CD4-positive, alpha-beta T cell treated with Interleukin-15 for 4 hours (primary cell): ENCODE results near the gene GJD3.

Source experiments
- DNase-seq: peaks from one replicate; pipeline ENCODE4 v3.0.0-alpha.2; 2020; ENCODE audit warnings: low spot score

The GJD3 gene

DNA sequence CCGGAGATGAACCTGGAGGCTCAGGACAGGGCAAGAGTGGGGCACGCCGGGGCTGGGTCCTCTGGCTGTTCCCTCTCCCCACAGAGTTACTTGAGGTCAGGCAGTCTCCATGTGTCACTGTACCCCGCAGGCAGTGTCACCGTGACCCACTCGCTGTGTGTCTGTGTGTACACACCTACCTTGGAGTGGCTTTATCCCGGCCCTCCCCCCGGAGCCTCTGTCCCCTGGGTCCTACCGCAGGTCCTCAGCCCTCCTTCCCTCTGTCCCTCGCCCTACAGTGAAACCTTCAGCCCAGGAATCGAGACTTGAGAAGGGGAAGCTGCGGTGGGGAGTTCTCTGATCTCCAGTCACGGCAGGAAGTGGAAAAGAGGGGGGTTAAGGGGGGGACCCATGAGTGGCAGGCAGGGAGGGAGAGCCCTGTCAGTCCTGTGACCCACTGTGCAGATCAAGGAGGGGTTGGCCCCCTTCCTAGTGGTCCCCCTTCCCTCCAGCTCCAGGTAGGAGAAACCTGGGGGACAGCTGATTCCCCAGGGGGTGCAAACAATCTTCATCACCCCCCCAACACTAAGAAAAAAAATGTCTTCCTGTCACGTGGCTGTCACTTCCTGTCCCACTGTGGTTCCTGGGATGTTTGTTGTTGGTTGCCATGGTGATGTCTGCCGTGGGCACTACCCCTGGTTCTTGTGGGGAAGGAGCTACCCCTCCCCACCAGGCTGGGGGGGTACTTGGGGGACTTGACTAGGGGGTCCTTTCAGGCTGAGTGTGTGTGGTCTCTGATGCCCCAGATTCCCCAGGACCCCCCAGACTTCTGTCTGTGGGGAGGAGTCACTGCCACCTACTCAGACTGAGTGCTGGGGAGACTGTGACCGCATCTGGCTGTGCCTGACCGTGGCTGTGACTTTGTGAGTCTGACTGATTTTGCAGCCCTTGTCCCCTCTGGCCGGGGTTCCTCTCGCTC is 41.9 kb downstream of the GJD3 start:
- DNase-seq, result peak; percentile 96

- DNase-seq, result no peak
Observed at GRCh38 chr17:40321961-40322357, 42.6 kb downstream of the GJD3 start.

GRCh38 chr17:40321524-40321929 is 43.0 kb downstream of the GJD3 start:
- no peak for DNase-seq

DNA sequence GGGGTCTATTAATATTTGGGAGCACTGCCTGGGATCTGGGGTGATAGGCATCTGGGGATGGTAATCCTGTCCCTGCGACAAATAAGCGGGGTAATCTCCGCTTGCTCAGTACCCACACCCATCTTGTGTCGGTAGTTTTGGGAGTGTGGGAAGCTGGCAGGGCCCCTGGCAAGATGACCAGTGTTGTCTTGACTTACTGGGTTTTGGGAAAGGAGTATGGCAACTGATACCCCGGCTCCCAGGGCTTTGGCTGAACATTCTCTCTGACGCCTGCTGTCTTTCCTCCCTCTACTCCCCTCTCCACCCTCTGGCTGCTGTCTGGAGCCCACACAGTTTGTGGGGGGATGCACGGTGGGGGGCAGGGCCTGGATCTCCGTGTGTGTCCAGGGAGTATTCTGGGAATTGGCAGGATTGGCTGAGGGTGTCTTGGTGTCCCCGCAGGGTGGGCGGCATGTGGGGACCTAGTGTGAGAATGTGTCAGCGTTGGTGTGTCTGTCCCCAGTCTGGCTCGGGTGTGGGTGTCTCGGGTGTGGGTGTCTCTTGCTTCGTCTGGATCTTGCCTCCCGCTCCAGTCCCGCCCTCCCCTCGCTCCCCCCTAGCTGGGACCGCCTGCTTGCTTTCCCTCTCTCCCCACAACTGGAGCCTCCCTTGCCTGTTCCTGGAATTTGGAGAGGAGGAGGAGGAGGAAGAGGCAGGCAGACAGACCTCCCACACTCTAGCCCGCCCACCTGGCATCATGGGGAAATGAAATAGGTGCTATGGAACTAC is 43.6 kb downstream of the GJD3 start:
- peak; percentile 72 for DNase-seq

GRCh38 chr17:40319651-40320540 is 44.6 kb downstream of the GJD3 start:
- peak; percentile 83 for DNase-seq

DNA sequence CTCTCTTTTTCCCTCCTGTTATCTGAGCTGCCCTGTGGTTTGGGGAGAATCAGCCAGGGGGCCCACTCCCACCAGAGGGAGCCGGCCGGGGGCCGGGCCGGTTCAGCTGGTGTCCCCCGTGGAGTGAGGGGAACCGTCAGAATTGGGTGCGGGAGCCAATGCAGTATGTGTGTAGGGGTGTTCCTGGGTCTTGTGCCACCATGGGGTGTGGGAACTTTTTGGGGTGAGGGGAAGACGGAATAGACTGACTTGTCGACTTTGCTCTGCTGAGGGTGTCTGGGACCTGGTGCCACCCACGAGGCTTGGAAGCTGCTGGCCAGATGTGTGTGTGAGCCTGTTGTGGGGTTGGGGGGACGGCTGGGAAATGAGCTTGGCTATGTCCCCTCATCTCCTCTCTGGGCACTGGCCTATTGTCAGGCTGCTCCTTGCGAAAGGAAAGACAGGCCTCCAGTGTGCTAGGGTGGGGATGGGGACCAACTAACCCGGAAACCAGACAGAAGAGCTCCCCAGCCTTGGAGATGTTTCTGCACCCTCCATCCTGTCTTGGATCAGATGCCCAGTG is 45.6 kb downstream of the GJD3 start:
- no peak for DNase-seq

- peak; percentile 92 for DNase-seq
Observed at GRCh38 chr17:40317880-40318829, 46.4 kb downstream of the GJD3 start.

- peak; percentile 61 for DNase-seq
Observed at GRCh38 chr17:40317345-40317873, 47.1 kb downstream of the GJD3 start.

DNA sequence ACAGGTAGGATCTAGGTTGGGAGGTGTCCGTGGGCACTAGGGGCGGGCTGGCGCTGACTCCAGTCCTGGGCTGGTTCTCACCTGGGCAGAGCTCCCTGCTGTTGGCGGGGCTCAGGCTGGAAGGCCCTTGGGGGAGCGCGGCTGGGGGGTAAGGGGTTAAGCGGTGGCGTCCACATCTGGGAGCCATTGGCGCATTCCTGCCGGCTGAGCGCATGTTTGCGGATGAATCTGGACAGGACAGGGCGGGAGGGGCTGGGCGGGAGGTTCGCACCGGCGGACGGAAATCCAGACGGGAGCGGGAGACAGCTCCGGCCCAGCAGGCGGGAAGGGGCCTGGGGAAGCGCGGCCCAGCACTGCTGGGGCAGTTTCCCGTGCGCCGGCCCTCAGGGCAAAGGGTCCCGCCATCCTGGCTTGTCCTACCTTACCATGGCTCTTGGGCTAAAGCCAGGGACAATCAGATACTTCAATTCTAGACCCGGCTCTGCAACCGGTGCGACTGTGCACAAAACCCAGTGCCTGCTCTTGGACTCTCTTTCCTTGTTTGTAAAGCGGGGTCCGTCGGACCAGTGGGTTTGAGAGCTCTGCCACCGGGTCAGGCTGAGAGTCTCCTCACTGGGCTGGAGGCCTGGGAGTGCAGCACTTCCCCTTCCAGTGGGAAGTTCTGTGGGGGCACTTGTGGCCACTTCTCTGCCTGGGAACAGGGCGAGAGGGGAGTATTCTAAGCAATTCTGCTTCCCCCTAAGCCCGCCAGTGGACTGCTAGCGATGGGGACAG is 47.8 kb downstream of the GJD3 start:
- DNase-seq, result no peak

DNA sequence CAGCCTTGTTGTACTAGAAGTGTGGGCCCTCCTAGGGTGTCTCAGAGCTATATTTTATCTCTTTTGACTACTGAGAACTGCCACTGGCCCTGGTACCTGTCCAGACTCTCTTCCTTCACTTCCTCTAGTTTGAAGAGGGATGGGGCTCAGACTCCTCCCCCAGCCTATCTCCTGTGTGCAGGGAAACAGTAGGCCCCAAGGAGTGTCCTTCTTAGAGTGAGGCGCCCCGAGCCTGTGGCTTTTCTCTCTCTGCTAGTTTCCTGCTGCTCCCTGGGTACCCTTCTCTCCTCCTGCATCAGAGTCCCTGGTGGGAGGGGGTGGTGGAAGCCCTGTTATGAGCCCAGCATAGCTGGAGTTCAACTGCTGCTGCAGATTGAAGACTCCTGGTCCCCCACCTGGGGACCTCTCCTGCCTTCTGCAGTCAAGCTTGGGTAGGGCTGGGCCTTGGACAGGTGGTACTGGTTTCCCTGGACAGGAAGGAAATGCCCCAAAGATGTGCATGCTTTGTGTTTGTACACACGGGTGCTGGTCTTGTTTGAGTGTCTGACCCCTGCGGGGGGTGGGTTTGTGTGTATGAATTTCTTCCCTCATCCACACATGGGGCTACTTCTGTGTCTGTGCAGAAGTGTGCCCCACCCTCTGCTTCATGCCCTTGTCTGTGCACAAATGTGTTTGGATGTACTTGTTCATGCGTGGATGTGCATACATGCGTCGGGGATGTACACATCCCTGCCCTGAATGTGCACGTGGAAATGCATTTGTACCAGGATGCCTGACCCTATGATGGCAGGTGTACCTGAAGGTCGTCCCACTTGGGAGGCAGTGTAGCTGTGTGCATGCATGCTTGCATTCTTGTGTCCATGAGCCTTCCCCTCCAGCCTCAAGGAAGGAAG is 48.6 kb downstream of the GJD3 start:
- DNase-seq, result no peak

GRCh38 chr17:40315206-40315605 is 49.3 kb downstream of the GJD3 start:
- no peak for DNase-seq

DNA sequence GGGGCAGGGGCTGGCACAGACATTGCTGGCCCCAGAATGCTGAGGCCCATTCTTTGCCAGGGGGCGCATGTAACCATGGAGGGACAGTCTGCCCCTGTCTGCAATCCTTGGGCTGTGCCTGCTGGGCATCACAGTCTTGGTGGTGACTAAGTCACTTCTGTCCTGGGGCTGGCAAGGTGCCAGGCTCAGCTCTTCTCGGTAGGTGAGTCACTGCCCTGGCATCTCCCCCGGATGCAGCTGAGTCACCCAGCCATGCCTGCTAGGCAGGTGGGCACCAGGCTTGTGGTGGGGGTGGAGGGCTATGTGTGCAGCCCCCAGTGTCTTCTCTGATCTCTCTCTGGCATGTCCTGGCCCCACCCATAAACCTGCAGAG is 50.0 kb downstream of the GJD3 start:
- DNase-seq, result peak; percentile 95

DNA sequence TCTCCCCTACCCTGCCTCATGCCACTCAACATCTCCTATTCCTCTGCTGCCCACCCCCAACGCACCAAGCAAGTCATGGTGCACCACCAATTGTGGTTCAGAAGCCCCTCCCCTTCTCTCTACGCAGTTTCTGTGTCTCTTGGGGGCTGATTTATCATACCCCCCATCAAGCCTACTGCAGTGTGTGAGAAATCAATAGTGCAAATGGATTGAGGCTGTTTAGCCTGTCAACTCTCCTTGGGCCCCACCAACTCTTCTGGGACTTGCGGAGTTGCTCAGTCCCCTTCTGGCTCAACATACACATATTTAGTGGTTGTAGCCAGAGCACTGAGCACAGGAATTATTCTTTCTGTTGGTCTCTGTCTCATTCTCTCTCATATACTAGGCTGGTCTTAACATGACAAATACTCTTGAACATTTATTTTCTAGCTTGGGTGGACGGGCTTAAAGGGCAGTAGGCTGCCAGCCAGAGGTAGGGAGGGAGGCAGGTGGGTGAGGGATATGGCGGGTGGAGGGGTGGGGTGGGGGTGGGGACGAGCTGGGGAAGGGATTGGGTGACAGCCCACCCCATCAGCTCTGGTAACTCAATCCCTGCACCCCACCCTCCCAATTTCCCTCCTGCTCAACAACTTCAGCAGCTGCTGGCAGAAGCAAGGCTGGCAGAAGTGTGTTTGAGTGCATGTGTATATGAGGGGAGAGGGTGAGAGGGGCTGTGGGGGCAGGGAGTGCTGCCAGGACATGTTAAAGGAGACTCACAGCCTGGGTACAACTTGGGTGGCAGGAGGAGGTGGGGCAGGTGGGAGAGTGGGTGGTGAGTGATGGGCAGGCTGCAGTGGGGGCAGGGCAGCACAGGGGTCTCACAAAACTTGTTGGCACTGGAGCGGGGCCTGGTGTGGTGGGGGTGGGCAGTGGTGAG is 50.6 kb downstream of the GJD3 start:
- DNase-seq, result no peak
